ENCODE measurements around the gene NEK11.
A peak's percentile ranks its signal among the peaks of the same experiment; 100 is the strongest.

Gene NEK11

GRCh38 chr3:131026321-131027151 is at the start of gene NEK11, which contains the start of gene ASTE1:
TSS of gene NEK11 (plus strand) at chr3:131026877. CDS start at chr3:131029709, 2,832 bp downstream.
TSS of gene ASTE1 (minus strand) at chr3:131026825. CDS start at chr3:131025306, 1,519 bp downstream.
- TF ChIP-seq CTCF (conservative IDR thresholded peaks at IDR 0.05) = no peak
- H3K27ac ChIP-seq = peak within 1 kb of the TSS; percentile 81

- TF ChIP-seq CTCF (conservative IDR thresholded peaks at IDR 0.05) = no peak
- no peak overlapping the region for H3K27ac ChIP-seq
Observed at GRCh38 chr3:130979117-130979516, 47.6 kb upstream of the NEK11 start.

- H3K27ac ChIP-seq = no peak overlapping the region
Observed at GRCh38 chr3:130981469-130981868, 45.2 kb upstream of the NEK11 start.

GRCh38 chr3:130990282-130990681 is 36.4 kb upstream of the NEK11 start:
- no peak for TF ChIP-seq CTCF (conservative IDR thresholded peaks at IDR 0.05)
- no peak overlapping the region for H3K27ac ChIP-seq

More at GRCh38 chr3:130981469-130981868, 45.2 kb upstream of the NEK11 start:
- no peak for TF ChIP-seq CTCF (conservative IDR thresholded peaks at IDR 0.05)

- H3K27ac ChIP-seq = peak overlapping the region; percentile 21; the same call in 1 of the 2 replicates
- no peak for TF ChIP-seq CTCF (conservative IDR thresholded peaks at IDR 0.05)
Observed at GRCh38 chr3:130991126-130991525, 35.6 kb upstream of the NEK11 start.

- peak overlapping the region; percentile 21; the same call in 1 of the 2 replicates for H3K27ac ChIP-seq
- TF ChIP-seq CTCF (conservative IDR thresholded peaks at IDR 0.05) = no peak
Observed at GRCh38 chr3:130992344-130992743, 34.3 kb upstream of the NEK11 start.

GRCh38 chr3:130997289-130997688 is 29.4 kb upstream of the NEK11 start:
- no peak overlapping the region for H3K27ac ChIP-seq
- TF ChIP-seq CTCF (conservative IDR thresholded peaks at IDR 0.05) = no peak

All from VCaP (cell line).